HL-60 (cell line): ENCODE results near the gene KRTAP9-6.

ENCODE experiments used
- CTCF ChIP-seq: IDR thresholded peaks from one replicate; pipeline ENCODE4 v1.5.1; 2011; ENCODE audit warnings: low read length, control low read depth, inconsistent platforms; ENCODE audit not compliant: insufficient read depth
- GABPA ChIP-seq: IDR thresholded peaks from 2 replicates; pipeline ENCODE4 v1.6.1; 2012; ENCODE audit warnings: low read depth
- POLR2AphosphoS5 ChIP-seq: IDR thresholded peaks from 2 replicates; pipeline ENCODE4 v1.6.1; 2012; ENCODE audit warnings: low read depth
- REST ChIP-seq: IDR thresholded peaks from 2 replicates; pipeline ENCODE4 v1.6.1; 2012; ENCODE audit warnings: low read depth; ENCODE audit not compliant: insufficient replicate concordance
- SPI1 ChIP-seq: IDR thresholded peaks from 2 replicates; pipeline ENCODE4 v1.6.1; 2012; ENCODE audit warnings: low read depth, mild to moderate bottlenecking, borderline replicate concordance

GRCh38 chr17:41223821-41224220, 41.4 kb upstream of the KRTAP9-6 start:
- no peak for TF ChIP-seq CTCF
- no peak for TF ChIP-seq GABPA
- no peak for TF ChIP-seq REST
- TF ChIP-seq POLR2AphosphoS5 = no peak
- no peak for TF ChIP-seq SPI1
